Fibroblast of lung (primary cell): Measurements from ENCODE around the gene ITPK1. TPM values are rescaled to one million over a fixed set of nuclear protein-coding genes. Genes with fewer than 3 reads are reported as not detected.

ENCODE experiments used
- DNase-seq, 2 donors: peaks; one replicate each; pipeline versions ENCODE4 v3.0.0 to v3.0.0-alpha.2; 2010; ENCODE audit warnings: low read depth in 2 of 2
- H2AFZ ChIP-seq: 2 replicates; pipeline ENCODE4 v1.5.1; 2012; ENCODE audit warnings: low read length, control low read depth, inconsistent platforms
- H3K27ac ChIP-seq: 2 replicates; pipeline ENCODE4 v1.5.1; 2011; ENCODE audit warnings: low read length, control low read depth; ENCODE audit not compliant: insufficient read depth
- H3K27me3 ChIP-seq: 2 replicates; pipeline ENCODE4 v1.5.1; 2011; ENCODE audit warnings: mild to moderate bottlenecking, low read length; ENCODE audit not compliant: control insufficient read depth, insufficient read depth
- H3K36me3 ChIP-seq: 2 replicates; pipeline ENCODE4 v1.5.1; 2011; ENCODE audit warnings: low read length; ENCODE audit not compliant: control insufficient read depth, insufficient read depth
- H3K4me1 ChIP-seq: 2 replicates; pipeline ENCODE4 v1.5.1; 2011; ENCODE audit warnings: low read length; ENCODE audit not compliant: control insufficient read depth, insufficient read depth; ENCODE audit errors: extremely low read depth
- H3K4me2 ChIP-seq: 2 replicates; pipeline ENCODE4 v1.5.1; 2011; ENCODE audit warnings: low read length, control low read depth; ENCODE audit not compliant: insufficient read depth; ENCODE audit errors: extremely low read depth
- H3K4me3 ChIP-seq, 4 experiments: fragments of 200-600 bp in 1 of 4; sonication (generic) in 1 of 4; replicated peaks in 1 of 4; 2 replicates each; pipeline ENCODE4 v1.5.1; 2011 to 2016; ENCODE audit warnings: low read length in 4 of 4, low read depth in 3 of 4, mild to moderate bottlenecking in 3 of 4, control low read depth in 2 of 4, inconsistent platforms in 1 of 4, mixed read lengths in 1 of 4; ENCODE audit not compliant: insufficient read depth in 1 of 4; ENCODE audit errors: control extremely low read depth in 1 of 4
- H3K79me2 ChIP-seq: 2 replicates; pipeline ENCODE4 v1.5.1; 2012; ENCODE audit warnings: mild to moderate bottlenecking, low read length, inconsistent platforms; ENCODE audit not compliant: control insufficient read depth, insufficient read depth
- H3K9ac ChIP-seq: 2 replicates; pipeline ENCODE4 v1.5.1; 2011; ENCODE audit warnings: mild to moderate bottlenecking, low read length, control low read depth; ENCODE audit not compliant: insufficient read depth
- H3K9me3 ChIP-seq: 2 replicates; pipeline ENCODE4 v1.5.1; 2012; ENCODE audit warnings: low read depth, low read length; ENCODE audit not compliant: control insufficient read depth, insufficient read depth
- H4K20me1 ChIP-seq: 2 replicates; pipeline ENCODE4 v1.5.1; 2011; ENCODE audit warnings: low read length; ENCODE audit not compliant: control insufficient read depth, insufficient read depth; ENCODE audit errors: extremely low read depth
- CTCF ChIP-seq, 2 donors: IDR thresholded peaks in 1 of 2; conservative IDR thresholded peaks in 1 of 2; 1 replicate in 1 of 2; 2 replicates in 1 of 2; pipeline ENCODE4 v1.5.1; 2011 to 2012; ENCODE audit warnings: low read length in 2 of 2, control low read depth in 1 of 2, inconsistent platforms in 1 of 2, low read depth in 1 of 2, mild to moderate bottlenecking in 1 of 2
- EZH2 ChIP-seq: IDR thresholded peaks from 2 replicates; pipeline ENCODE4 v1.5.1; 2012; ENCODE audit warnings: low read length, control low read depth, mild to moderate bottlenecking; ENCODE audit errors: missing control alignments
- polyA plus RNA-seq, 2 donors: library from polyadenylated mRNA; depleted of rRNA in 1 of 2; stranded (reverse) in 1 of 2; unstranded in 1 of 2; fragments of >200 nt; gene quantifications; 2 replicates each; pipeline ENCODE4 v1.2.1, GENCODE V29; 2011 to 2012; ENCODE audit warnings: missing spikeins in 1 of 2
- total RNA-seq: library from RNA; depleted of rRNA; stranded (reverse); fragments of >200 nt; gene quantifications from 2 replicates; pipeline ENCODE4 v1.2.1, GENCODE V29; 2014

ITPK1 gene
- total and polyA plus RNA-seq, 2 donors (not counting 1 experiment from before 2014, with no cell fraction given), result 9.2 to 23.1 TPM

GRCh38 chr14:92906420-92906819 is 209.3 kb downstream of the ITPK1 start:
- H3K27ac ChIP-seq, result no peak overlapping the region
- no peaks in the 10 kb centered on the region for H3K79me2 ChIP-seq
- no peaks in the 10 kb centered on the region for H3K4me1 ChIP-seq
- no peak for DNase-seq
- peaks cover 6% of the 10 kb centered on the region for H3K27me3 ChIP-seq
- no peaks in the 10 kb centered on the region for H3K36me3 ChIP-seq
- H4K20me1 ChIP-seq, result no peaks in the 10 kb centered on the region
- H3K4me3 ChIP-seq, result no peak overlapping the region
- no peaks in the 10 kb centered on the region for H3K9me3 ChIP-seq
- H3K9ac ChIP-seq, result no peak overlapping the region
- no peak overlapping the region for H2AFZ ChIP-seq
- H3K4me2 ChIP-seq, result no peak overlapping the region
- TF ChIP-seq CTCF (conservative IDR thresholded peaks at IDR 0.05 in 1 of 2, IDR thresholded peaks at IDR 0.05 in 1 of 2; ENCODE audit: low read depth in 1 of 2, low read length in 2 of 2) (no peak), EZH2 (no peak)

GRCh38 chr14:92905667-92906066 is 210.1 kb downstream of the ITPK1 start:
- no peak overlapping the region for H3K9ac ChIP-seq
- no peak for TF ChIP-seq CTCF (conservative IDR thresholded peaks at IDR 0.05 in 1 of 2, IDR thresholded peaks at IDR 0.05 in 1 of 2; ENCODE audit: low read depth in 1 of 2, low read length in 2 of 2)
- TF ChIP-seq EZH2, result no peak

DNA sequence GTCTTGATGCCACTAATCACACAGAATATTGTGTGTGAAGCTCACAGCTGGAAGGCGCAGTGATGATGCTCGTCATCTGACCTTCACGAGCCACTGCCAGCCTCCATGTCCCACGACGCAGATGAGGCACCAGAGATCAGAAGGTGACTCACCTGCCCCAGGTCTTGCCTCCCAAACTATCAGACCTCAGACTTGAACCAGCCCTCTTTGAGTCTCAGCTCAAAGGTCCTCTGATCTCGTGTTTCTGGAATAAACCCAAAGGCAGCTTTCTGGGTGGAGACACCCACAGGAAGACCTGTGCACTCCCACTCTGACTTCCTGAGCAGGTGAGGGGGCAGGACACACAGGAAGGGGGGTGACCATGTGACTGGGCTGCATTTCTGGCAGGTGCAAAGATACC is 212.4 kb downstream of the ITPK1 start:
- Histone ChIP-seq H3K36me3 (no peaks in the 10 kb centered on the region), H3K4me3 (no peak overlapping the region), H3K27me3 (peaks cover 6% of the 10 kb centered on the region), H4K20me1 (no peaks in the 10 kb centered on the region), H3K9ac (no peak overlapping the region), H3K79me2 (no peaks in the 10 kb centered on the region), H2AFZ (no peak overlapping the region), H3K4me2 (no peak overlapping the region), H3K4me1 (no peaks in the 10 kb centered on the region), H3K27ac (no peak overlapping the region), H3K9me3 (no peaks in the 10 kb centered on the region)
- no peak for TF ChIP-seq CTCF (conservative IDR thresholded peaks at IDR 0.05 in 1 of 2, IDR thresholded peaks at IDR 0.05 in 1 of 2; ENCODE audit: low read depth in 1 of 2, low read length in 2 of 2)
- DNase-seq, result no peak

More at GRCh38 chr14:92905667-92906066, 210.1 kb downstream of the ITPK1 start:
- Histone ChIP-seq H3K36me3 (no peaks in the 10 kb centered on the region), H3K4me3 (no peak overlapping the region), H3K79me2 (no peaks in the 10 kb centered on the region), H3K27me3 (peaks cover 6% of the 10 kb centered on the region), H2AFZ (no peak overlapping the region), H3K27ac (no peak overlapping the region), H3K9me3 (no peaks in the 10 kb centered on the region), H3K4me1 (no peaks in the 10 kb centered on the region), H3K4me2 (no peak overlapping the region), H4K20me1 (no peaks in the 10 kb centered on the region)
- DNase-seq, result no peak
